ENCODE data around the gene KLHL6. TPM values are rescaled to one million over a fixed set of nuclear protein-coding genes. Genes with fewer than 3 reads are reported as not detected.

KLHL6 gene
- total RNA-seq, 2 experiments from 2014 or later, result 34.1 to 36.9 TPM

Other genes starting within 250 kb of the KLHL6 start
- 1 to 10 TPM; 6.5 to 8.2 TPM for gene MCF2L2, start 127.1 kb downstream of the KLHL6 start, total RNA-seq
- 10 to 100 TPM; 37.0 to 45.4 TPM for gene KLHL24, start 79.9 kb upstream of the KLHL6 start, total RNA-seq
- 10 to 100 TPM; 49.7 to 52.7 TPM for gene YEATS2, start 142.1 kb upstream of the KLHL6 start, total RNA-seq

Measured in activated naive CD8-positive, alpha-beta T cell treated with anti-CD3 and anti-CD28 coated beads, Interleukin-2, amount 10 ng/mL, durations not matched to agents 7 days and 5 days (primary cell).